ENCODE measurements around the gene PTPRN2.

PTPRN2 gene

GRCh38 chr7:157839226-157839625 is 748.4 kb downstream of the PTPRN2 start:
- H3K27ac ChIP-seq = no peak overlapping the region
- TF ChIP-seq, protein P1, sequence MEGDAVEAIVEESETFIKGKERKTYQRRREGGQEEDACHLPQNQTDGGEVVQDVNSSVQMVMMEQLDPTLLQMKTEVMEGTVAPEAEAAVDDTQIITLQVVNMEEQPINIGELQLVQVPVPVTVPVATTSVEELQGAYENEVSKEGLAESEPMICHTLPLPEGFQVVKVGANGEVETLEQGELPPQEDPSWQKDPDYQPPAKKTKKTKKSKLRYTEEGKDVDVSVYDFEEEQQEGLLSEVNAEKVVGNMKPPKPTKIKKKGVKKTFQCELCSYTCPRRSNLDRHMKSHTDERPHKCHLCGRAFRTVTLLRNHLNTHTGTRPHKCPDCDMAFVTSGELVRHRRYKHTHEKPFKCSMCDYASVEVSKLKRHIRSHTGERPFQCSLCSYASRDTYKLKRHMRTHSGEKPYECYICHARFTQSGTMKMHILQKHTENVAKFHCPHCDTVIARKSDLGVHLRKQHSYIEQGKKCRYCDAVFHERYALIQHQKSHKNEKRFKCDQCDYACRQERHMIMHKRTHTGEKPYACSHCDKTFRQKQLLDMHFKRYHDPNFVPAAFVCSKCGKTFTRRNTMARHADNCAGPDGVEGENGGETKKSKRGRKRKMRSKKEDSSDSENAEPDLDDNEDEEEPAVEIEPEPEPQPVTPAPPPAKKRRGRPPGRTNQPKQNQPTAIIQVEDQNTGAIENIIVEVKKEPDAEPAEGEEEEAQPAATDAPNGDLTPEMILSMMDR (IDR thresholded peaks at IDR 0.05) = no peak
- no peak for DNase-seq (ENCODE audit: low spot score)
- no peak overlapping the region for H3K4me3 ChIP-seq

DNA sequence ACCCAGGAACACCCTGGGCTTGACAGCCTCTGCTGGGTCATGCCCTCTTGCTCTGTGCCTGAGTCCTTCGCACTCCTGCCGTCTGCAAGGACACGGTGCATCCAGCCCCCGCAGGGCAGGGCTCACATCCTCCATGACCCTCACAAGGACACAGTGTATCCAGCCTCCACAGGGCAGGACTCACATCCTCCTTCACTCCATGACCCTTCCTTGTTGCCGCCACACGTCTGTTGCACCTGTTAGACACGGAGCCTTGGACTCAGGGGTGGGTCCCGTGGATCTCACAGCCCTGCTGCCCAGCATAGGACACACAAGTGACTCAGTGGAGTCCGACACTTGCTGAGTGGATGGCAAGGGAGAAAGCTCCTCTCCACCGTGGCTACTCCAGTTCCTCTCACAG is 750.1 kb downstream of the PTPRN2 start:
- TF ChIP-seq, protein P1 (IDR thresholded peaks at IDR 0.05) = no peak
- no peak for DNase-seq (ENCODE audit: low spot score)
- Histone ChIP-seq H3K27ac (no peak overlapping the region), H3K4me3 (no peak overlapping the region)

GRCh38 chr7:157837047-157837446 is 750.6 kb downstream of the PTPRN2 start:
- TF ChIP-seq, protein P1 (IDR thresholded peaks at IDR 0.05) = no peak

GRCh38 chr7:157834501-157835163 is 753.0 kb downstream of the PTPRN2 start:
- TF ChIP-seq, protein P1 (IDR thresholded peaks at IDR 0.05) = no peak
- no peak for DNase-seq (ENCODE audit: low spot score)

More at GRCh38 chr7:157837047-157837446, 750.6 kb downstream of the PTPRN2 start:
- H3K27ac ChIP-seq = no peak overlapping the region
- no peak for DNase-seq (ENCODE audit: low spot score)
- H3K4me3 ChIP-seq = no peak overlapping the region

DNA sequence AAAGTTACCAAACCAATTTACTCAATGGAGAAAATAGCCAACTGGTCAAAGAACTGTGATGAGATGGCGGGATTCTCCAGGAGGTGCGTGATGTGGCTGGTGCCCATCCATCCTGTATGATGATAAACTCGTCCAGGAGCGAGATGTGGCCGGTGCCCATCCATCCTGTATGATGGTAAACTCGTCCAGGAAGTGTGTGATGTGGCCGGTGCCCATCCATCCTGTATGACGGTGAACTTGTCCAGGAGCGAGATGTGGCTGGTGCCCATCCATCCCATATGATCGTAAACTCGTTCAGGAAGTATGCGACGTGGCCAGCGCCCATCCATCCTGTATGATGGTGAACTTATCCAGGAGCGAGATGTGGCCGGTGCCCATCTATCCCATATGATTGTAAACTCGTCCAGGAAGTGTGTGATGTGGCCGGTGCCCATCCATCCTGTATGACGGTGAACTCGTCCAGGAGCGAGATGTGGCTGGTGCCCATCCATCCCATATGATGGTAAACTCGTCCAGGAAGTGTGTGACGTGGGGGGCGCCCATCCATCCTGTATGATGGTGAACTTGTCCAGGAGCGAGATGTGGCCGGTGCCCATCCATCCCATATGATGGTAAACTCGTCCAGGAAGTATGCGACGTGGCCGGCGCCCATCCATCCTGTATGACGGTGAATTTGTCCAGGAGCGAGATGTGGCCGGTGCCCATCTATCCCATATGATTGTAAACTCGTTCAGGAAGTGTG is 754.6 kb downstream of the PTPRN2 start:
- Histone ChIP-seq H3K4me3 (no peak overlapping the region), H3K27ac (no peak overlapping the region)
- TF ChIP-seq, protein P1 (IDR thresholded peaks at IDR 0.05) = no peak
- DNase-seq (ENCODE audit: low spot score) = no peak

More at GRCh38 chr7:157834501-157835163, 753.0 kb downstream of the PTPRN2 start:
- no peak overlapping the region for H3K4me3 ChIP-seq
- no peak overlapping the region for H3K27ac ChIP-seq

GRCh38 chr7:157832421-157832820 is 755.2 kb downstream of the PTPRN2 start:
- H3K27ac ChIP-seq = no peak overlapping the region
- TF ChIP-seq, protein P1 (IDR thresholded peaks at IDR 0.05) = no peak
- no peak overlapping the region for H3K4me3 ChIP-seq
- no peak for DNase-seq (ENCODE audit: low spot score)

DNA sequence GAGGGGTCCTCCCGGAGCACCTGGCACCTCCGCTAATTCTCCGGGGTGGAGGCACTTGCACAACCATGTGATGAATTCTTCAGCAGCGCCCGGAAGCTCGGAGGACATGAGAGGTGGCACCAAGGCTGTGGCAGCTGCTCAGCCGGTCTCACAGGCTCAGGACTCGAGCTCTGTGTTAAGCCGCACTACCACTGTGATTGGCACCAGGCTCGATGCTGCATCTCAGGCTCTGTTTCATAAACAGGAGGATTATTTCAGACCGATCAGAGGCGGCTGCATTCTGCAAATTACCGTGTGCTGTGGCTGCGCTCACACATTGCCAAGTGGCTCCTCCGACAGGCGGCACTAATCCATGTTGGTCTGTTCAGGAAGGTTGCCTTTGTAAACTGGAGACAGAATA is 755.6 kb downstream of the PTPRN2 start:
- no peak for DNase-seq (ENCODE audit: low spot score)
- no peak overlapping the region for H3K27ac ChIP-seq
- TF ChIP-seq, protein P1 (IDR thresholded peaks at IDR 0.05) = no peak
- no peak overlapping the region for H3K4me3 ChIP-seq
